NCI-H2107 treated with DMSO at 0.1 percent for 48 hours (cell line): ENCODE data around the gene EAPP.
"Not testable (repeated sequence)": the region's sequence is repeated elsewhere in the genome, so short reads cannot be mapped to it uniquely, and the experiment has no call there.

Source experiments
- DNase-seq: peaks from one replicate; lab custom pipeline; 2025; ENCODE audit not compliant: unreplicated experiment; lab: John Stamatoyannopoulos, UW

The EAPP gene

DNA sequence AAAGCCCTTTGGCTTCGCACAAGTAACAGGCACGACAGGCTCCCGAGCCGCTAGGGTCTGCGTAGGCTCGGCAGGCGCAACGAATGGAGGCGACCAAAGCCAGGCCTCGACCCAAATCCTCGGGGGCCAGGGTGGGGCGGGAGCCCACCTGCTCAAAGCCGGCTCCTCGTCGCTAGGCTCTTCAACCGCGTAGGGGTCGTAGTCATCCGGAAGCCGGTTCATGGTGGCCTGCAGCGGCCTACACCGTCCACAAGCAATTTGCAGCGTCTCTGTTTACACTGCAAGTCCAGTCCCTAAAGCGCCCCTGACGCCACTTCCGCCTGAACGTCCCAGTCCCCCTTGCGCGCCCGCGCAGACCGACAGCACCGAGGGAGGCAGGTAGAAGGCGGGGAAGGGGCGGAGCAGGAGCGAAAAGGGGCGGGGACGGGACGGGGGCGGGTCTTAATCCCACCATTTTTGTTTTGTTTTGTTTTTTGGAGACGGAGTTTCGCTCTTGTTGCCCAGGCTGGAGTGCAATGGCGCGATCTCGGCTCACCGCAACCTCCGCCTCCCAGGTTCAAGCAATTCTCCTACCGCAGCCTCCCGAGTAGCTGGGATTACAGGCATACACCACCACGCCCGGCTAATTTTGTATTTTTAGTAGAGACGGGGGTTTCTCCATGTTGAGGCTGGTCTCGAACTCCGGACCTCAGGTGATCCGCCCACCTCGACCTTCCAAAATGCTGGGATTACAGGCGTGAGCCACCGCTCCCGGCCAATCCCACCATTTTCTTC, at the start of gene EAPP:
EAPP (minus strand) TSS at position 295 of the 774 bp plus-strand sequence; CDS start at position 222, 73 bp downstream.
- DNase-seq, result no peak

DNA sequence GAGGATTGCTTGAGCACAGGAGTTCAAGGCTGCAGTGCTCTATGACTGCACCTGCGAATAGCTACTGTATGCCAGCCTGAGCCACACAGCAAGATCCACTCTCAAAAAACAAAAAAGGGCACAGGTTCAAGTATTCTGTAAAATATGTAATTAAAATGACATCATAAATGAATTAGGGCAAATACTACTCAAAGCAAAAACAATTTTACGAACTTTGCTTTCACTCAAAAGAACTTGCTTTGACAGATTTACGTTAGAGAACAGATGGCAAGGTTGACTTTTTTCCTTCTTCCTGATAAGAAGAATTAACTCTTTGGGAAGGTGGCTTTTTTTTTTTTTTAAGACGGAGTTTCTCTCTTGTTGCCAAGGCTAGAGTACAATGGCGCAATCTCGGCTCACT, 44.0 kb upstream of the EAPP start:
- no peak for DNase-seq

- DNase-seq, result no peak
Measured at GRCh38 chr14:34582117-34582680, 42.7 kb upstream of the EAPP start.

DNA sequence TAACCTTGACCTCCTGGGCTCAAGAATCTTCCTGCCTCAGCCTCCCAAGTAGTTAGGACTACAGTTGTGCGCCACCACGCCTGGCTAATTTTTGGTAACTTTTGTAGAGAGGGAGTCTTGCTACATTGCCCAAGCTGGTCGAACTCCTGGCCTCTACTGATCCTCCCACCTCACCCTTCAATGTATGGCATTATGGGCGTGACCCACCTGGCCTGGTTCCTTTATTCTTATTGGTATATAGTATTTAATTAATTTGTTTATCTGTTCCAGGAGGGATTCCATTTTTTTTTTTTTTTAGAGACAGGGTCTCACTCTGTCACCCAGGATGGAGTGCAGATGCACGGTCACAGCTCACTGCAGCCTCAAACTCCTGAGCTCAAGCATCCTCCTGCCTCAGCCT, 40.9 kb upstream of the EAPP start:
- no peak for DNase-seq

DNA sequence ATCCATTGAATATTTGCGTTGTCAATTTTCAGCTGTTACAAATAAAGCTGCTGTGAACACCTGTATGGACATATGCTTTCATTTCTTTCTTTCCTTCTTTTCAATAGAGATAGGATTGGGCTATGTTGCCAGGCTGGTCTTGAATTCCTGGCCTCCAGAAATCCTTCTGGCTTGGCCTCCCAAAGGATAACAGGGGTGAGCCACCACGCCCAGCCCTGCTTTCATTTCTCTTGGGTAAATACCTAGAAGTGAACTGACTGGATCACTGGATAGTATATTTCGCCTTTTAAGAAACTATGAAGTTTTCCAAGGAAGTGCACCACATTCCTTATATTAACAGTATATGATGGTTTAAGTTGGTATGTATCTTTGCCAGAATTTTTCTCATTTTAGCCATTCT, 32.3 kb upstream of the EAPP start:
- no peak for DNase-seq

DNA sequence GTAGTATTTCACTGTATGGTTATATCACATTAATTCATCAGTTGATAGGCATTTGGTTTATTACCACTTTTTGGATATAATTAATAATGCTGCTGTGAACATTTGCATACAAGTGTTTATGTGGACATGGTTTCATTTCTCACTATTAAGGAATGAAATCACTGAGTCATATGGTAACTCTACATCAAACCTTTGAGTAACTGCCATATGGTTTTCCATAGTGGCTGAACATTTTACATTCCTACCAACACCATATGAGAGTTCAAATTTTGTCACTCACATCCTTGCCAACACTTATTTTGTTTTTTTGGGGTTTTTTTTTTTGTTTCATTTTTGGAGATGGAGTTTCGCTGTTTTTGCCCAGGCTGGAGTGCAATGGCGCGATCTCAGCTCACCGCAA, 30.2 kb upstream of the EAPP start:
- DNase-seq, result no peak

DNA sequence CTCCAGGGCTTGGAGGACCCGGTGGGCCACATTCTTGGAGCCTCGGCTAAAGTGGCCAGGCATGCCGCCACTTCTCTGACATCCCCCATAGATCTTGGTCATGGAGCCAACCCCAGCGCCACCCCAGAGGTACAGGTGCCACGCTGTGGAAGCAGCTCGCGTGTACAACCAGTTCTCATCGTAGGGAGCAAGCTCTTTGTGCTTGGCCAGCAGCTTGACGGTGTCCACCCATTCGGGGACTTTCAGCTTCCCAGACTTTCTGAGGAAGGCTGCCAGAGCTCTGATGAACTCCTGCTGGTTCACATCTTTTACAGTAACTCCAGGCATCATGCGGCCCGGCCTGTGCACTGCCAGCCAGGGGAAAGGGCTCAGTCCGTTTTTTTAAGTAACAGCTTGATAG, 29.3 kb upstream of the EAPP start:
- no peak for DNase-seq

DNA sequence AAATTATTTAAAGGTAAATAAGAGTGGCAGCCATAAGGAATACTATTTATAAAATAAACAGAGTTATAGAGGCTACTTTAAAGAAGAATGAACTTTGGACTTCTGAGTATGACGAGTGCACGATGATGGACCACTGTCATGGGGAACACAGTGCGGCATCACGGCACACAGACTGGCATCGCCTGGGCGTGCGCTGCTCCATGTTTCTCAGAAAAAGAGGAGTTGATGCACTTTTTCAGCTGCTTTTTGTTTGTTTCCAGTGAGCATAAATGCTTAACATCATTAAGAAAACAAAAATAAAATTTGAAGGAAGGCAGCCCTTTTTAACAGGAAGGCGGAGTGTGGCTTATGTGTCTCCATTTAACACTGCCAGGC, 23.3 kb upstream of the EAPP start:
- DNase-seq, result no peak

DNA sequence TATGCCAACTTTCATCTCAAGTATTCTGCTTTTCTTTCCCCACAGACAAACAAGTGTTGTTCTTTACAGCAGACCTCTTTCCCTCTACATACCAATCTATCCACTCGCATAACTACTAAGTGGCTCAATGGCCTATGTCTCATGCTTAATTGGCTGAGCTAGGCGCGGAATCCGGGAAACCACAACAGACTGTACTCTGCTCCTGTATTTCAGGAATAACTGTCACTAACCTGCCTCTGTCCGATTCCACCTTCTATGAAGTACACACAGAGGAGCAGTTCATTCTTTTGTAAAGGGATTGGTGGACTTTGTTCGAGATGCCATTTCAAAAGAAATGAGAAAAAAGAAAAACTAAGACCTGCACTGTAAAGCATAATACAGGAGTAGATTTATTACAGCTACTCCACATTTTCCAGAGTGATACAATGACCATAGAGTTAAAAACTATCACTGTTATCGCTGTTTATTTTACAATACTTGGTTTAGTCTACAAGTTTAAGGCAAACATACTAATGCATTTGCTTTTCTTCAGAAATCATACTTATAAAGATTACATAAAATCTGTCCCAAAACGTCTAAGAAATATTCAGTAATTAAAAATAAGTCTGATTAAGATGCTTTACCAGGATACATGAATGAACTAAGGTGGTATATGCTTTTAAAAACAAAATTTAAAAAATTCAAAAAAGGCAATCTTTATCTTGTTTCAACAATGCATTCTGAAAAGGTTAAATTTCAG, 22.7 kb upstream of the EAPP start:
- not testable (repeated sequence) for DNase-seq

- DNase-seq, result not testable (repeated sequence)
Measured at GRCh38 chr14:34556498-34556829, 17.0 kb upstream of the EAPP start.

- DNase-seq, result not testable (repeated sequence)
Measured at GRCh38 chr14:34555583-34556497, 16.3 kb upstream of the EAPP start.

DNA sequence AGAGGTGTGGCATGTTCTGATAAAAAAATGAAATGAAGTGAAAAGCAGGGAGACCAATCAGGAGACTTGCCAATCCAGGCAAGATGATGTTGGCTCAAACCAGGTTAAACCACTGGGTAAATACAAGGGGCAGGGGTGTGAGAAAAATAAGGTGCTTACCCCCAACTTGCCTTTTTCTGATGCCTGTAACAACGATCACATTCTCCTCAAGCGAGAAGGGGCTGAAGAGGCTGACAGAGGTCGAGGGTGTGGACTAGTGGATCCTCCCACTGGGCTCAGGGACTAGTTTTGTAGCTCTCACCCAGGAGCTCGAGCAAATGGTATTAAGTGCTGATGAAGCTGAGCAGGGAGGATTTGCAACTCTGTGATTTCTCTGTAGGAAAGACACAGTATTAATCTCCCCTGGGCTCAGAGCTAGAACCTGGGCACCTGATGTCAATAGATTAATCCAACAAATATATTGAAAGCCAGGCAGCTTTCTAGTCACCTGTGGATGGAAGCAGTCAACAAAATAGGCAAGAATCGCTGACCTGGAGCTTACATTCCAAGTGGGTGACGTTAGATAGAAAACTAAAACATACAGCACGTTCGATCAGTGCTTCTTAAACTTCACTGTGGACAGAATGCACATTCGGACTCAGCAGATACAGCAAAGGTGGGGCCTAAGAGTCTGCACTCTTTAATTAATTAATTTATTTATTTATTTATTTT, 15.2 kb upstream of the EAPP start:
- no peak for DNase-seq

DNA sequence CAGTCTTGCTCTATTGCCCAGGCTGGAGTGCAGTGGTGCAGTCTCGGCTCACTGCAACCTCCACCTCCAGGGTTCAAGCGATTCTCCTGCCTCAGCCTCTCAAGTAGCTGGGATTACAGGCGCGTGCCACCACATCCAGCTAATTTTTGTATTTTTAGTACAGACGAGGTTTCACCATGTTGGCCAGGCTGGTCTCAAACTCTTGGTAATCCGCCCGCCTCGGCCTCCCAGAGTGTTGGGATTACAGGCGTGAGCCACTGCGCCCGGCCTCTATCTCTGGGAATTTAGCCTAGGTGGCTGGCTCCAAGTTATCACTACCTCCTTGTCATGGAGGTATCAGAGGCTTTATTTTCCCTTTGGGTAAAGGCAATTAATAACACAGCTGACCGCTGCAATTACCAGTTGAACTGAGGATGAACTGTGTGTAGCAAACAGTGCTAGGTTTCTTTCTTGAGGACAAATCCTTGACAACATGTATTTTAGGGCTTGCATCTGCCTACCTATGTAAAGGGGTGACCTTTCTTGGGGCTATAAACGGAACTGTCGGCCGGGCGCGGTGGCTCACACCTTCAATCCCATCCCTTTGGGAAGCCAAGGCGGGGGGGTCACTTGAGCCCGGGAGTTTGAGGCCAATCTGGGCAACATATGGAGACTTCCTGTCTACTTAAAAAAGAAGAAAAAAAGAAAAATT, 9.9 kb upstream of the EAPP start:
- DNase-seq, result not testable (repeated sequence)

- DNase-seq, result no peak
Measured at GRCh38 chr14:34548472-34548981, 9.0 kb upstream of the EAPP start.

DNA sequence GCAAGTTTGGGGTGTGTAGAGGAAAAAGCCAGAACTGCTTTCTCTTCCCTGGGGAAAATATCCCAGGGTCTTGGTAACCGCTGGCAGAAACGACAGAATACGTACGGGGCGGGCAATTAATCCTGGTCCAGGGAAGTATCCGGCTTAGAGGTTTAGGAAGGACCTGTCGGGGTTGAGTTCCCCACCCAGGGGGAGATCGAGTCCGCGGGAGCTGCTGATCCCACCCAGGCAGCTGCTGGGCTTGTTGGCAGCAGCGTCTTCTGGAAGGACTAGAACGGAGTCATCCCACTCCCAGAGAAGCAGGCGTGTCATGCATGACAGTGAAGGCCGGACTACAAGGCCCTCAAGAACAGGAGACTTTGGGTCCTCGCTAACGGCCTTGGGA, 7.6 kb upstream of the EAPP start:
- not testable (repeated sequence) for DNase-seq

DNA sequence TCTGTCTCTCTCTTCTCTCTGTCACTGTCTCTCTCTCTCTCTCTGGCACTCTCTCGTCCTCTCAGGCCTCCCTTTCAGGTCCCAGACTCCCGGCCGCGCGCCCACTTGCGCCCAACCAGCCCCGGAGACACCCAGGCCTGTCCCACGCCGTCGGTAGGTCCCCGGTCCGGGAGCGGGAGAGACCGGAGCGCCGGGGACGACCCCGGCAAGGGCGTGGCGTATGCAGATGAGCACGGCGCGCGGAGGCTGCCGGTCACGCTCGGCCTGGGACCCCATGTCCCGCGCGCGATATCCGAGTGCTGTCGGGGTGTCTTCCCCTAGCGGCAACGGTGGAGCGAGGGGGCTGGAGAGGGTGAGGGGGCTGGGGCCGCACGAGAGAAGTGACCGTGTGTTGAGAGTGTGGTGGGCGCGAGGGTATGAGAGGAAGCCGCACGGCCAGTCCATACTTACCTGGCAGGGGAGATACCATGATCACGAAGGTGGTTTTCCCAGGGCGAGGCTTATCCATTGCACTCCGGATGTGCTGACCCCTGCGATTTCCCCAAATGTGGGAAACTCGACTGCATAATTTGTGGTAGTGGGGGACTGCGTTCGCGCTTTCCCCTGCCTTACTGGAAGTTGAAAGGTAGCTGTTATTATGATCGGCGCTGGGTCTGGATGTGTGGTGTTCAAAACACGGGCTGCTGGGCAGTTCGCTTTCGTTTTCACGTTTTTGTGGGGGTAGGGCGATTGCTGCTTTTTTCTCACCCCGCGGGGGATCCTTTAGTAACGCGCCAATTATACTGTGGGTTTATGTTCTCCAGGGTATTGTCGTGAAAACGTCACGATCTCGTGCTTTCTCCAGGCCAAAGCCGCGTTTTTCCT, 7.0 kb upstream of the EAPP start:
- DNase-seq, result not testable (repeated sequence)

GRCh38 chr14:34540181-34541059, 919 bp upstream of the EAPP start:
- not testable (repeated sequence) for DNase-seq

GRCh38 chr14:34538871-34539406, 562 bp downstream of the EAPP start:
- DNase-seq, result no peak
